Fibroblast of skin of right biceps (primary cell): ENCODE data around the gene CD300C.
"Not testable (repeated sequence)": the region's sequence is repeated elsewhere in the genome, so short reads cannot be mapped to it uniquely, and the experiment has no call there.

Source experiments
- DNase-seq: peaks from one replicate; pipeline ENCODE4 v3.0.0-alpha.2; 2013

Gene CD300C

DNA sequence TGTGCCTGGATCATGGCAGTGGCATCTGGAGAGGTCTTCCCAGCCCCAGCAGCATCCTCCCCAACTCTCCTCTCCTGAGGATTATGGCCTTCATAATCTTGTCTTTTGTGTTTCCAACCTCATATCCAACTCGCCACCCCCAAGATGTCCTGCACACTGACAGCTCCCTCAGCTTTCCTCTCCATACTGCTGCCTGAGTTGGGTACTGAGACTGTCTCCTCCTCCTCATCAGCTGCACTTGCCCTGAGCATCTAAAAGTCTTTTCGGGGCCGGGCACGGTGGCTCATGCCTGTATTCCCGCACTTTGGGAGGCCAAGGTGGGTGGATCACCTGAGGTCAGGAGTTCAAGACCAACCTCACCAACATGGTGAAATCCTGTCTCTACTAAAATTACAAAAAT lies 16.7 kb downstream of the CD300C start:
- DNase-seq = no peak

DNA sequence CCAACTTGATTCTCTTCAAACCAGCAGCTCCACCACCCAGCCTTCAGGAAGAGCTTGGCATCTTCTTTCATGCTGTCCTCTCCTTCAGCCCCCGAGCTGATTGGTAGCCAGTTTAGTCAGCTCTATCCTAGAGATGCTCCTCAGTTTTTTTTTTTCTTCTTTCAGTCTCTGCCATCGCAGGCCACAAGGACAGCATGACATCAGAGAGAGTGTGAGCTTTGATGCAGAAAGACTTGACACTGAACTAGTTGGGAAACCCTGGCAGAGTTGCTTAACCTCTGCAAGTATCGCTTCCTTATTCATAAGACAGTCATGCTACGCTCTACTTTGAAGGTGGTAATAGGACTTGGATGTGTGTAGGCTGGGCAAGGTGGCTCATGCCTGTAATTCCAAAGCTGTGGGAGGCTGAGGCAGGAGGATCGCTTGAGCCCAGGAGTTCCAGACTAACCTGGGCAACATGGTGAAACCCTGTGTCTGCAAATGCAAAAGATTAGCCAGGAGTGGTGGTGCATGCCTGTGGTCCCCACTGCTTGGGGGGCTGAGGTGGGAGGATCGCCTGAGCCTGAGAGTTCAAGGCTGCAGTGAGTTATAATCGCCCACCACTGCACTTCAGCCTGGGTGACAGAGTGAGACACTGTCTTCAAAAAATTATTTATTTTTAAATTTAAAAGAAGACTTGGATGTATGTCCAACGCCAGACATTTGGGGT lies 17.3 kb downstream of the CD300C start:
- DNase-seq = no peak

DNA sequence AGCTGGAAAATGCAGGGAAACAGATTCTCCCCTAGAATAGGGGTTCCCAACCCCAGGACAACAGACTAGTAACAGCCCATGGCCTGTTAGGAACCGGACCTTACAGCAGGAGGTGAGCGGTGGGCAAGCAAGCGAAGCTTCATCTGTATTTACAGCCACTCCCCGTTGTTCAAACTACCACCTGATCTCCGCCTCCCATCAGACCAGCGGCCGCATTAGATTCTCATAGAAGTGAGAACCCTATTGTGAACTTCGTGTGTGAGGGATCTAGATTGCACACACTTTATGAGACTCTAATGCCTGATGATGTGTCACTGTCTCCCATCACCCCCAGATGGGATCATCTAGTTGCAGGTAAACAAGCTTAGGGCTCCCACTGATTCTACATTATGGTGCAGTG lies 18.2 kb downstream of the CD300C start:
- no peak for DNase-seq

DNA sequence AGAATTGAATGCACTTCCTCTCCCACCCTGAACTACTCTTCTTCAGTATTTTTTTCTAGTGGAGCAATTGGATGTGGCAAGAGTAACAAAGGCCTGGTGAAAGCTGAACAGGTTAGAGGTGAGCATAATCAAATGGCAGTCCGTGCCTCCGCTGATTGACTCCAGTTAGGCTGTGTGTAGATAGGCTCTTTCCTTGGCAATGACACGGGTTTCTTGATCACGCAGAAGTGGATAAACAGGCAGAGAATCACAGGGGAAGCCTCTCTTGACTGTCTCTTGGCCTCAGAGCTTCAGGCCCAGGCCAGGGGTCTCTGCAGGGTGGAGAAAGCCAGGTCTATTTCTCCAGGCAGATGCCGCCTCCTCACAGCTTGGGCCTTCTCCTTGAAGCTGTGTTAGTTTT lies 18.8 kb downstream of the CD300C start:
- DNase-seq = no peak

DNA sequence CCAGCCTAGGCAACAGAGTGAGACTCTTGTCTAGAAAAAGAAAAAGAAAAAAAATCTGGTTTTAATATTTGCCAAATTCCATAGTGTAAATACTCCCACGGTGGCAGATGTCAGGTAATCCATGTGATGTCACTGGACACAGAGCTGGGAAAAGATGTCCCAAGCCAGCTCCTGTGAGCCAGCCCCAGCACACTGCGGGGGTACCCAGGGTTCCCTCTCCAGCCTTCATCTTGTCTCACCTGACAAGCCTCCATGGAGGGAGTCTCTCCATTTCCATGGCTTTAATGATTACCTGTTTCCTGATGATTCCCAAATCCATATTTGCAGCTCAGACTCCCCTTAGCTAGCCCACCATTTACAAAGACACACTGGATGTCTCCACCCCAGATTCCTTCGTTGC lies 19.2 kb downstream of the CD300C start:
- DNase-seq = no peak

DNA sequence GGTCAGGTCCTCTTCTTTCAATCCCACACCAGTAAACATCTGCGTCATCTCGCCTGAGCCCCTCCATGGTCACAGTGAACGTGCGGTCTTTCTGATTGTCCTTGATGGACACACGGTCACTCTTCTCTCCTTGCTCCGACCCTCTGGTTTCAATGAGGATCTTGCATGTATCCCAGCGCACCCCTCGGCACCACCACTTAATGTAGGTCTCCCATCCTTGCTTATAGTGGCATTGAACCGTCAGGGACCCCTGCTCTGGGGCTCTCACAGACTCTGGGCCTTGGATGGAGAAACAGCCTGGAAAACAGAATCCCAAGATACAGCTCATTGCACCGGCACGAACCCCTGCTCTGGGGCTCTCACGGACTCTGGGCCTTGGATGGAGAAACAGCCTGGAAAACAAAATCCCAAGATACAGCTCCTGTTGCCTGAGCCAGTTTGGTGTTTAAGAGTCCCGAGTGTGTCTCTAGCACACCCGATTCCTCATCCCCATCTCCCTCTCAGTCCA lies 20.1 kb downstream of the CD300C start:
- DNase-seq = no peak

DNA sequence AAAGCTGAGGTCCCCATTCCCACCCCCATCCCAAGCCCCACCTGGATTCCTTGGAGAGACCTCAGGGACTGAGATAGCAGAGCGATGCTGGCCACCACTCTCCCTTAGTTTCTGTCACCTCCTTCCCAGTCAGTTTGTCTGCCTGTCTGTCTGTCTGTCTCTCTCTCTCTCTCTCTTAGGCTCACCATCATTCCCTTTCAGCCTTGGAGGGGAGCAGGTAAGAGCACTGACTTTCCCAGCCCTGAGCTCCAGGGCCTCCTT lies 20.5 kb downstream of the CD300C start:
- DNase-seq = no peak

DNA sequence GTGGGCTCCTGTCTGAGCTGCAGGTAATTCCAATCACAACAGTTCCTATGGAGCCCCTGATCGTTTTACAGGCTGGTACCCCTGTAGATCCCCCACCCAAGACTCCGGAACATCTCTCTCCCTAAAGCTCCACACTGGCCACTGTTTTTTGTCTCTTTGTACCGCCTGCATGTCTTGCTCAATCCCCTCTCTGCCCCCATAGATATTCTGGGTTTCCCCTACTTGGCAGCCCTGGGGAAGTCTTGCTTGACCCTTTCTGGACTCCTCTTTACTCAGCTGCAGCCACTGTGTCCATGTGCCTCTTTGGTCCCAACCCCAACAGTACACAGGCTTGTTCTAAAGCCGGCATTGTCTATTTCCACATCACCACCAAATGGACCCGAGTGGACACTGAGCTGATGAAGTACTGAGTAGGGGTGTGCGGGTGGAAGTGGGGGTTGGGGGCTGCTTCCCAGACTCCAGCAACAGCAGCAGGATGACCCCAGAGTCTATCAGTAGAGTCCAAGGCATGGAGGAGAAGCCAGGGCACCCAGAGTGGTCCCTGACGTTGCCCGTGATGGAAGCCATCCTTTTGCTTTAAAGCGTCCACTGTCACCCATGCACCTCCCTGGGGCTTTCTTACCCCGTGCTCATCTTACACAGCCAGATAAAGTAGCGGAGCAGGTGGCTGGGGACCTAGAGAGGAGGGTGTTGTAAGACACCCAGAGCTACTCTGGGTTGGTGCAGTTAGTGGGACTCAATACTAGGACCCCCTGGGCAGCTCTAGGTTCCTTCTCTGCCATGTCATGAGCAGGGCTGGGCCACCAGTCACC lies 21.1 kb downstream of the CD300C start:
- no peak for DNase-seq

DNA sequence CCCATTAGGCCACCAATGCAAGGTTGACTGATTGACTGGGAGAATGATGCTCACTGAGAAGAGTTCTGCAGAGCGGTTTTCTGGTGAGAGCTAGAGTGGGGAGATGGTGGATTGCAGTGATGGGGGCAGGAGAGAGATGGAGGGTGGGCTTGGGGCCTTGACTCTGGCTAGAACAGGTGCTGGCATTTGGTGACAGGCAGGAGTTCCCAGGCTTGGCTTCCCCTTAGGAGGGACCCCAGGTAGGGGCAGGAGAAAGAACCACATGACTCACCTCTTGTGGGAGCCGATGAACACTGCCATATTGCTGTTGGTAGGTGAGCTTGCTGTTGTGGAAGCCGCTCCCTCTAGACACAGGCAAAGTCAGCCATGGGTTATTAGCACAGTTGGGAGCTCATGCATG lies 22.6 kb downstream of the CD300C start:
- DNase-seq = no peak

DNA sequence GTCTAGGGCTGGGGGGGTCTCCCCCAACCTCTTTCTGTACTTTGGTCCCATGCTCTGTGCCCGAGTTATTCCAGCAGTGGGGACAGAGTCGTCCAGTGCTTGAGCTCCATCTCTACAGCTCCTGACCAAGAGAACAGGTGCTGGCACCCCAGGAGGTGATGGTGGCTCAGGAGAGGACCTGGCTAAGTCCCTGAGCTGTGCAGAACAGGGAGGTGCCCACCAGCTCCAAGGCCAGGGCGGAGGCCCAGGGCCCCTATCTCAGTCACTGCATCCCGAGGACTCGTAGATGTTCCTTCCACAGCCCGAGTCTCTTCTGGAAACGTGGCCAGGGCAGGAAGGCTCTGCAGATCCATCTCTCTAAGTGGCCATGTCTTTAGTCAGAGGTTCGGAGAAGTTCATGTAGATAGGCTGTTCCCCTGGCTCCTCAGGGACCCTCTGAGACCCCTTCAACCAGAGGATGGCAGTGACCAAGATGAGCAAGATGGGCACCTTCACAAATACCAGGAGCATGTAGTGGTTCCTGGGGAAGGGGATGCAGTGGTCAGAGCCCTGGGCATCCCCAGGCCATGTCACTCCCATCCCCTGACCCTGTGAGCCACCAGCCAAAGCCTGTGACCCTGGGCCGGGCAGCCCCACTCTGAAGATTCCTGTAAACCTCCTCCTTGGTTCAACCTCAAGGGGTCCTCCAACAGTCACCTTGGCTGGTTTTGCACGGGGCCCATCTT lies 23.4 kb downstream of the CD300C start:
- DNase-seq = no peak

DNA sequence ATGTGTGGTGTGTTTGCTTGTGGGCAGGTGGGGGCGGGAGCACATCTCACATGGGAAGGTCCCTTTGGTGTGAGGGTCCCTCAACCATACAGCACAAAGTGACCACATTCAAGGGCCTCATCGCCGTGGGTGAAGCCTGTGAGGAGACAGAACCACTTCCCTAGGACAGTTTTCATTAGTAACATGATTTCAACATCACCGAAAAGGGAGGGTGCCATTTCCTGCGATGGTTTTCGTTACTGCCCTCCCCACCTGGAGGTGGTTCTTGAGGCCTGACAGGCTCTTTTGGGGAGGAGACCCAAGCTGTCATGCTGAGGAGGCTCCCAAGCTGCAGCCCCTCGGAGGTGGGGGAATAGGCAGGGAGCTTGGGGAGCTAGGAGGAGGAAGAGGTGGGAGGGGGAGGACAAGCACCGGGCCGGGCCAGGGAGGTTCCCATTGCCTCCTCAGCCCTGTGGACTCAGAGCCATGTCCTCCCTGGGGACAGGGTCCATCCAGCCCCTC lies 24.2 kb downstream of the CD300C start:
- no peak for DNase-seq

DNA sequence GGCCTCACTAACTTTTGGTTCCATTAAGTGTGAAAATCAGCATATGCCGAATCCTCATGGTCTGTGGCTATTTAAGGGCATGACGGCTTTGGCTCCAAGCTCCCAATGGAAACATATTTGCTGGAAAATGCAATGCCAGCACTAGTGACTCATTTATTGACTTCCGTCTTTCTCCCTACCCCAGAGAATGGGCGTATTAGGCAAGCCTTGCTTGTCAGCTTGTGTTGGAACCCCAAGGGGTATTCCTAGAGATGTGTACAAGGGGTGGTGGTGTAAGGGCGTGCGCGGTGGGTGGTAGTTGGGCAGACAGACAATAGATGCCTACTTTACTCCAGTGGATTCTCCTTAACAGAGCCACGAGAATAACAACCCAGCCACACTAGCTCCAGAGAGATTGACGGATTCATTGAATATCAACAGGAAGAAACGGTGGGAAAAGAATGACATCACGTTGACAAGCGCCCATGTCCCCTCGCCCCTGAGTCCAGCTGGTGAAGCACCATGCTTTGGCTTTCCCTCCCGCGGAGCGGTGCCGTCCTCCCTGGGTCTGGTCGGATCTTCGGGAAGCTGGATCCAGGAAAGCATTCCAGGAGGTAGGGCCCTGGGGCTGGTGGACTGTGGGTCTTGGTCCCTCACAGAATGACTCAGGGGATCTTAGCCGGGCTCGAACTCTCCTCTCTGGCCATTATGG lies 25.0 kb downstream of the CD300C start:
- DNase-seq = no peak

DNA sequence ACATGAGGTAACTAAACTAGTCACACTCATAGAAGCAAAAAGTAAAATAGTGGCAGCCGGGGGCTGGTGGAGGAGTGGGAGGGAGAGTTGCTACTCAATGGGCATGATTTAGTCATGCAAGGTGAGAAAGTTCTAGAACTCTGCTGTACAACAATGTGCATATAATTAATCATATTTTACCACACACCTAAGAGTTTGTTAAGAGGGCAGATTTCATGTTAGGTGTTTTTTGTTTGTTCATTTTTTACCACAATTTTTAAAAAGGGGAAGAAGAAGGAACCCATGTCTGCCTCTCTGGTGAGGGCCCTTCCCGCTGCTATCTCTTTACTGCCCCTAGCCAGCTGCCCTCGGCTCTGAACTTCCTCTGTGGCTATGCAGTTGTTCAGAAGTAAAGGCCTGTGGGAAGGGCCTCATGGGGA lies 25.9 kb downstream of the CD300C start:
- DNase-seq = no peak

DNA sequence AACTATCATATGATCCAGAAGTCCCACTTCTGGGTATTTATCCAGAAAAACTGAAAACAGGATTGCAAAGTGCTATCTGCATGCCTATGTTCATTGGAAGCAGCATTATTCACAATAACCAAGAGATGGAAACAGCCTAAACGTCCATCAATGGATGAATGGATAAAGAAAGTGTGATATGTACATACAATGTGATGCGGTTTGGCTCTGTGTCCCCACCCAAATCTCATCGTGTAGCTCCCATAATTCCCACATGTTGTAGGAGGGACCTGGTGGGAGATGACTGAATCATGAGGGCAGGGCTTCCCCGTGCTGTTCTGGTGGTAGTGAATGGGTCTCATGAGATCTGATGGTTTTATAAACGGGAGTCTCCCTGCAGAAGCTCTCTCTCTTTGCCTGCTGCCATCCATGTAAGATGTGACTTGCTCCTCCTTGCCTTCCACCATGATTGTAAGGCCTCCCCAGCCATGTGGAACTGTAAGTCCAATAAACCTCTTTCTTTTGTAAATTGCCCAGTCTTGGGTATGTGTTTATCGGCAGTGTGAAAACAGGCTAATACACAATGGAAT lies 27.4 kb downstream of the CD300C start:
- not testable (repeated sequence) for DNase-seq

DNA sequence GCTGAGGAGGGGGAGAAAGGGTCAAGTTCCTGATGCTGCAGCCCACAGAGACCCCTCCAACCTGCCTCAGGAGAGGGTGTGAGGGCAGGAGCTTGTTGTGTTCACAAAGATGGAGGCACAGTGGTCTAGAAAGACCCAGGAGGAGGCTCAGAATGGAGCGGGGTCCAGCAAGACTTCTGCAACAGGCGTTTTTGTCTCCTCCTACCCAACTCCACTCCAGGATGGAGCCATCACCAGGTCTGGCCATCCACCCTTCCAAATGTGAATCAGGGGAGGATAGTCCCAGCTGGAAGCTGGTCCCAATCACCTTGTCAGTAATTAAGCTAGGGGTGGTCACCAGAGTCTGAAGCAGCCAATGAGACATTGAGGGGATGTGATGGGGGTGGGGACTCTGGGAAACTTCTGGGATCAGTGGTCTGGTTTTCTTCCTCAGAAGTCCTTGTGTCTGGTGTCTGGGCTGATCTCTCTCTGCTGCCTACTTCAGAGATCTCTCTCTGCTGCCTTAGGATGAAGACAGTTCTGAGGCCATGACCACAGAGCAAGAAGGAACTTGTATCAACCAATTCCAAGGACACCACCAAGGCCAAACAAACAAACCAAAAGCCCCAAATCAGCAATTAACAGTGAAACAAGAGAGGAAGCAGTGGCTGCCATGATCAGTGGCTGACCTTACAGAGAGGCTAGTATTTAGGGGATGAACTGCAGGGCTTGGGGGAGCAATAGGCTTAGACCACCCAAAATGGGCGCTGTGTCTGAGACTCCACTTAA lies 29.2 kb downstream of the CD300C start:
- no peak for DNase-seq

DNA sequence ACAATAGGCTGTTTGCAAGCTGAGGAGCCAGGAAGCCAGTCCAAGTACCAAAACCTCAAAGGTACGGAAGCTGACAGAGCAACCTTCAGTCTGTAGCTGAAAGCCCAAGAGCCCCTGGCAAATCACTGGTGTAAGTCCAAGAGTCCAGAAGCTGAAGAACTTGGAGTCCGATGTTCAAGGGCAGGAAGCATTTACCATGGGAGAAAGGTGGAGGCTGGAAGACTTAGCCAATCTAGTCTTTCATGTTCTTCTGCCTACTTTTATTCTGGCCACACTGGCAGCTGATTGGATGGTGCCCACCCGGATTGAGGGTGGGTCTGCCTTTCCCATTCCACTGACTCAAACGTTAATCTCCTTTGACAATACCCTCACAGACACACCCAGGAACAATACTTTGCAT lies 30.0 kb downstream of the CD300C start:
- DNase-seq = no peak

DNA sequence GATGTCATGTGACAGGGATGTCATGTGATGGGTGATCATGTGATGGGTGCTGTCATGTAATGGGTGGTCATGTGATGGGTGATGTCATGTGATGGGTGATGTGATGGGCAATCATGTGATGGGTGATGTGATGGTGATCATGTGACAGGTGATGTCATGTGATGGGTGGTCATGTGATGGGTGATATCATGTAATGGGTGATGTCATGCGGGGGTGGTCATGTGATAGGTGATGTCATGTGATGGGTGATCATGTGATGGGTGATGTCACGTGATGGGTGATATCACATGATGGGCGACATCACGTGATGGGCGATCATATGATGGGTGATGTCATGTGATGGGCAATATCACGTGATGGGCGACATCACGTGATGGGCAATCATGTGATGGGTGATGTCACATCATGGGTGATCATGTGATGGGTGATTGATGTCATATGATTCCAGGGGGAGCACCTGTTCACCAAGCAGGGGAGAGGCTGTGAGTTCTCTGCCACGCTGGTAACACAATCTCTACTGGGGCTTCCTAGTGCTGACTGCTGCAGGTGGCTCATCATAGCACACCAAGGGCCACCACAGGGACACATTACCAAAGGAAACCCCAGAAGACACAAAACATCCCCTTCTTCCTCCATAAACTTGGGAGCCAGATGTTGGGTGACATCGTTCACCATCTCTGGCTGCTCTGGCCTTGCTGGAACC lies 31.1 kb downstream of the CD300C start:
- no peak for DNase-seq

DNA sequence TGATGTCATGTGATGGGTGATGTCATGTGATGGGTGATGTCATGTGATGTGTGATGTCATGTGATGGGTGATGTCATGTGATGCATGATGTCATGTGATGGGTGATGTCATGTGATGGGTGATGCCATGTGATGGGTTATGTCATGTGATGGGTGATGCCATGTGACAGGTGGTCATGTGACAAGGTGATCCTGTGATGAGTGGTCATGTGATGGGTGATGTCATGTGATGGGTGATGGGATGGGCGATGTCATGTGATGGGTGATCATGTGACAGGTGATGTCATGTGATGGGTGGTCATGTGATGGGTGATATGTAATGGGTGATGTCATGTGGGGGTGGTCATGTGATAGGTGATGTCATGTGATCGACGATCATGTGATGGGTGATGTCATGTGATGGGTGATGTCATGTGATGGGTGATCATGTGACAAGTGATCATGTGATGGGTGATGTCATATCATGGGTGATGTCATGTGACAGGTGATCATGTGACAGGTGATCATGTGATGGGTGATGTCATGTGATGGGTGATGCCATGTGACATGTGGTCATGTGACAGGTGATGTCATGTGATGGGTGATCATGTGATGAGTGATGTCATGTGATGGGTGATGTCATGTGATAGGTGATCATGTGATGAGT lies 31.8 kb downstream of the CD300C start:
- peak; percentile 45 for DNase-seq

DNA sequence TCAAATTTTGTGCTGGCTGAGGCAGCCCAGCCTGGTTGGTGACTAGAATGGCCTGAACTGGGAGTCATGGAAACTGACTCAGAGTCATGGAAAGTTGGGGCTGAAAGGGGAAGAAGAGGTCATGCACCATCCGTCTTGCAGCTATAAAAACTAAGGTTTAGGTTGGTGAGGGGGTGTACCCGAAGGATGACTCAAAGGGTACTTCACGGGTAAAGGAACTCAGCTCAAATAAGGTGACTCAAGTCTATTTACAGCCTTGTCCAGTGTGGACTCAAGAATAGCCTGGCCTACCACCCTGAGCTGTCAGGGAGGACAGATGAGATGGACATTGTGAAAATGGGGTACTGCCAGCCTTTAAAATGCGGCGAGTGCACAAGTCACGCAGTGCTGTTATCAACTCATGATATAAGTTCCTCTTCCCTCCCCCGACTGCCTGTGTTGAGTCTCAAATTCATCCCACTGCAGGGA lies 33.3 kb downstream of the CD300C start:
- DNase-seq = no peak

DNA sequence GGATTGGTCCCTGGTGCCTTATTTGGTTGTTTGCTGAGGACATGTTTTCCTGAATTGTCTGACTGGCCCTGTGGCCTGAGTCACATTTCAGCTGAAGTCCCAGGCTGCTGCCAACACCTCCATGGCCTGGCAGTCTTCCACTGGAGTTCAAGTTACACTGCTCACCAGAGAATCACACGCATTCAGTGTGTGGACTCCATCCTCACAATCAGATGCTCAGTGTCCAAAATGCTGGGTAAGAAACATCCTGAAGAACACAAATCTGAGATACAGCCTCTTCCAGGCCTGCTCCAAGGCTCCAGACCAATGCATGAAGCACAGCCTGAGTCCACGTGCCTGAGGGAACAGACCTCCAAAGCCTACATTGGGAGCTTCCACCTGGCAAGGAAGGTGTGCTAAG lies 33.9 kb downstream of the CD300C start:
- DNase-seq = no peak

DNA sequence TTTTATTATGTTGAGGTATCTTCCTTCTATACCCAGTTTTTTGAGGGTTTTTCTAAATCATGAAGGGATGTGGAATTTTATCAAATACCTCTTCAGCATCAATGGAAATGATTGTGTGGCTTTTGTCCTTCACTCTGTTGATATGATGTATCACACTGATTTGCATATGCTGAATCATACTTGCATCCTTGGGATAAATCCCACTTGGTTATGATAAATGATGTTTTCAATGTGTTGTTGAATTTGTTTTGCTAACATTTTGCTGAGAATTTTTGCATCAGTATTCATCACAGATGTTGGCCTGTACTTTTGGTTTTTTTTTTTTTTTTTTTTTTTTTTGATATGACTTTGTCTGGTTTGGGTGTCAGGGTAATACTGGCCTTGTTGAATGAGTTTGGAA lies 37.8 kb downstream of the CD300C start:
- DNase-seq = no peak
